Measurements from ENCODE around the gene STK11IP.

The STK11IP gene

GRCh38 chr2:219615894-219616293 is 18.2 kb downstream of the STK11IP start:
- Histone ChIP-seq H3K9me3 (ENCODE audit: insufficient read depth, low read length) (no peaks in the 10 kb centered on the region), H3K36me3 (ENCODE audit: insufficient read depth, insufficient read length, low read length) (peaks cover 54% of the 10 kb centered on the region), H3K4me1 (ENCODE audit: insufficient read depth, insufficient read length) (peaks cover 10% of the 10 kb centered on the region), H3K27me3 (ENCODE audit: insufficient read depth, insufficient read length) (no peaks in the 10 kb centered on the region), H3K9ac (ENCODE audit: insufficient read length, low read depth) (no peak overlapping the region), H3K4me3 (ENCODE audit: insufficient read length, low read depth) (no peak overlapping the region)
- no peak for DNase-seq (ENCODE audit: low read depth, low spot score)
- TF ChIP-seq SUZ12 (IDR thresholded peaks at IDR 0.05; ENCODE audit: extremely low read depth, insufficient read depth, insufficient read length) (no peak), YY1 (IDR thresholded peaks at IDR 0.05; ENCODE audit: insufficient read depth, insufficient read length) (no peak), ZNF274 (IDR thresholded peaks at IDR 0.05; ENCODE audit: low read depth, low read length) (no peak)

GRCh38 chr2:219616550-219616949 is 18.9 kb downstream of the STK11IP start:
- H3K36me3 ChIP-seq (ENCODE audit: insufficient read depth, insufficient read length, low read length), result peaks cover 48% of the 10 kb centered on the region
- H3K27me3 ChIP-seq (ENCODE audit: insufficient read depth, insufficient read length), result no peaks in the 10 kb centered on the region
- peaks cover 10% of the 10 kb centered on the region for H3K4me1 ChIP-seq (ENCODE audit: insufficient read depth, insufficient read length)
- no peak overlapping the region for H3K4me3 ChIP-seq (ENCODE audit: insufficient read length, low read depth)
- no peak for TF ChIP-seq ZNF274 (IDR thresholded peaks at IDR 0.05; ENCODE audit: low read depth, low read length)
- TF ChIP-seq SUZ12 (IDR thresholded peaks at IDR 0.05; ENCODE audit: extremely low read depth, insufficient read depth, insufficient read length), result no peak
- TF ChIP-seq YY1 (IDR thresholded peaks at IDR 0.05; ENCODE audit: insufficient read depth, insufficient read length), result no peak
- DNase-seq (ENCODE audit: low read depth, low spot score), result no peak
- H3K9me3 ChIP-seq (ENCODE audit: insufficient read depth, low read length), result no peaks in the 10 kb centered on the region
- no peak overlapping the region for H3K9ac ChIP-seq (ENCODE audit: insufficient read length, low read depth)

GRCh38 chr2:219618733-219619122 is 21.1 kb downstream of the STK11IP start:
- H3K36me3 ChIP-seq (ENCODE audit: insufficient read depth, insufficient read length, low read length), result peaks cover 30% of the 10 kb centered on the region
- H3K27me3 ChIP-seq (ENCODE audit: insufficient read depth, insufficient read length), result no peaks in the 10 kb centered on the region
- peaks cover 8% of the 10 kb centered on the region for H3K4me1 ChIP-seq (ENCODE audit: insufficient read depth, insufficient read length)
- no peak overlapping the region for H3K4me3 ChIP-seq (ENCODE audit: insufficient read length, low read depth)
- no peaks in the 10 kb centered on the region for H3K9me3 ChIP-seq (ENCODE audit: insufficient read depth, low read length)
- no peak for TF ChIP-seq ZNF274 (IDR thresholded peaks at IDR 0.05; ENCODE audit: low read depth, low read length)
- TF ChIP-seq SUZ12 (IDR thresholded peaks at IDR 0.05; ENCODE audit: extremely low read depth, insufficient read depth, insufficient read length), result no peak
- TF ChIP-seq YY1 (IDR thresholded peaks at IDR 0.05; ENCODE audit: insufficient read depth, insufficient read length), result no peak
- DNase-seq (ENCODE audit: low read depth, low spot score), result no peak
- no peak overlapping the region for H3K9ac ChIP-seq (ENCODE audit: insufficient read length, low read depth)

- no peak for TF ChIP-seq YY1 (IDR thresholded peaks at IDR 0.05; ENCODE audit: insufficient read depth, insufficient read length)
- TF ChIP-seq ZNF274 (IDR thresholded peaks at IDR 0.05; ENCODE audit: low read depth, low read length), result no peak
- no peak for TF ChIP-seq SUZ12 (IDR thresholded peaks at IDR 0.05; ENCODE audit: extremely low read depth, insufficient read depth, insufficient read length)
- no peaks in the 10 kb centered on the region for H3K9me3 ChIP-seq (ENCODE audit: insufficient read depth, low read length)
- H3K27me3 ChIP-seq (ENCODE audit: insufficient read depth, insufficient read length), result peaks cover 2% of the 10 kb centered on the region
- peaks cover 25% of the 10 kb centered on the region for H3K36me3 ChIP-seq (ENCODE audit: insufficient read depth, insufficient read length, low read length)
- H3K4me1 ChIP-seq (ENCODE audit: insufficient read depth, insufficient read length), result peaks cover 7% of the 10 kb centered on the region
- DNase-seq (ENCODE audit: low read depth, low spot score), result no peak
- H3K4me3 ChIP-seq (ENCODE audit: insufficient read length, low read depth), result no peak overlapping the region
- H3K9ac ChIP-seq (ENCODE audit: insufficient read length, low read depth), result no peak overlapping the region
Observed at GRCh38 chr2:219619235-219619634, 21.6 kb downstream of the STK11IP start.

DNA sequence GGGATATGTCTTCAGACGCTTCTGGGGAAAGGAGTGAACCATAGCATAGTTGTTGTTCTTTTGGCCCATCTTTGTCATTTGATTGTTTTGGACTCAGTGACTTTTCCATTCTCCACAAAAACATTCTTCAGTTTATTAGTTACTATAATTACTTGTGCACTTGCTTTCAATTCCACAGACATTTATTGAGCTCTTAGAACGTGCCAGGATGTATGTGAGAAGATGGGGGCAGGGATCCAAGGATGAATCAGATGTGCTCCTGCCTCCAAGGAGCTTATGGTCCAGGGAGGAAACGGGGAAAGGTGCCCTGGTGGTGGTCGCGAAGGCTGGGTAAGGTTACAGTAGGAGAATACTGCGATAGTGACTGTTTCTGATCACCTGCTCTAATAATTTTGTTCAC is 22.9 kb downstream of the STK11IP start:
- H3K9me3 ChIP-seq (ENCODE audit: insufficient read depth, low read length), result no peaks in the 10 kb centered on the region
- TF ChIP-seq SUZ12 (IDR thresholded peaks at IDR 0.05; ENCODE audit: extremely low read depth, insufficient read depth, insufficient read length) (no peak), YY1 (IDR thresholded peaks at IDR 0.05; ENCODE audit: insufficient read depth, insufficient read length) (no peak), ZNF274 (IDR thresholded peaks at IDR 0.05; ENCODE audit: low read depth, low read length) (no peak)
- no peaks in the 10 kb centered on the region for H3K4me1 ChIP-seq (ENCODE audit: insufficient read depth, insufficient read length)
- H3K9ac ChIP-seq (ENCODE audit: insufficient read length, low read depth), result no peak overlapping the region
- peaks cover 3% of the 10 kb centered on the region for H3K27me3 ChIP-seq (ENCODE audit: insufficient read depth, insufficient read length)
- peaks cover 13% of the 10 kb centered on the region for H3K36me3 ChIP-seq (ENCODE audit: insufficient read depth, insufficient read length, low read length)
- no peak for DNase-seq (ENCODE audit: low read depth, low spot score)
- H3K4me3 ChIP-seq (ENCODE audit: insufficient read length, low read depth), result no peak overlapping the region

- Histone ChIP-seq H3K4me3 (ENCODE audit: insufficient read length, low read depth) (no peak overlapping the region), H3K9me3 (ENCODE audit: insufficient read depth, low read length) (no peaks in the 10 kb centered on the region), H3K36me3 (ENCODE audit: insufficient read depth, insufficient read length, low read length) (no peaks in the 10 kb centered on the region), H3K4me1 (ENCODE audit: insufficient read depth, insufficient read length) (peaks cover 3% of the 10 kb centered on the region), H3K27me3 (ENCODE audit: insufficient read depth, insufficient read length) (peaks cover 14% of the 10 kb centered on the region), H3K9ac (ENCODE audit: insufficient read length, low read depth) (no peak overlapping the region)
- TF ChIP-seq YY1 (IDR thresholded peaks at IDR 0.05; ENCODE audit: insufficient read depth, insufficient read length) (no peak), ZNF274 (IDR thresholded peaks at IDR 0.05; ENCODE audit: low read depth, low read length) (no peak), SUZ12 (IDR thresholded peaks at IDR 0.05; ENCODE audit: extremely low read depth, insufficient read depth, insufficient read length) (no peak)
- DNase-seq (ENCODE audit: low read depth, low spot score), result no peak
Observed at GRCh38 chr2:219621935-219622334, 24.3 kb downstream of the STK11IP start.

DNA sequence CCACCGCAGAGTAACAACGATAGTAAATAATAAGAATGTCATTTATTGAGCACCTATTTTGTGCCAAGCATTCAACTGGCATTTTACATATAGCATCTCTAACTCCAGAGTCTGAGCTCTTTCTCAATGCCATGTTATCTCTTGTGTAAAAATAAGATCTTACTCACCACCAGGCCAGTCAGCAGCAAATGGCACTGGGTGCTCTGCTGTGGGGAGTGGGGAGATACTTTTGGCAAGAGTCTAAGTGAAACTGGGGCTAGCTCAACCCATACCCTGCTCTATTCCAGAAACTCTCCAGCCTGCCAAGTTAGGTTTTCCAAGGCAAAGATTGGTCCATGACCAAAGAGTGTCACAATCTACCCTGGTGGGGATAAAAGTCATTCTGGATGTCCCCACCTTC is 24.8 kb downstream of the STK11IP start:
- no peak for TF ChIP-seq ZNF274 (IDR thresholded peaks at IDR 0.05; ENCODE audit: low read depth, low read length)
- TF ChIP-seq SUZ12 (IDR thresholded peaks at IDR 0.05; ENCODE audit: extremely low read depth, insufficient read depth, insufficient read length), result no peak
- TF ChIP-seq YY1 (IDR thresholded peaks at IDR 0.05; ENCODE audit: insufficient read depth, insufficient read length), result no peak
- H3K27me3 ChIP-seq (ENCODE audit: insufficient read depth, insufficient read length), result peaks cover 17% of the 10 kb centered on the region
- DNase-seq (ENCODE audit: low read depth, low spot score), result no peak
- H3K36me3 ChIP-seq (ENCODE audit: insufficient read depth, insufficient read length, low read length), result no peaks in the 10 kb centered on the region
- no peaks in the 10 kb centered on the region for H3K9me3 ChIP-seq (ENCODE audit: insufficient read depth, low read length)
- H3K4me3 ChIP-seq (ENCODE audit: insufficient read length, low read depth), result no peak overlapping the region
- no peak overlapping the region for H3K9ac ChIP-seq (ENCODE audit: insufficient read length, low read depth)
- peaks cover 3% of the 10 kb centered on the region for H3K4me1 ChIP-seq (ENCODE audit: insufficient read depth, insufficient read length)

All from NT2/D1 (cell line).